Right atrium auricular region (tissue), 2 donors: ENCODE data around the gene TSC22D1. TPM values are rescaled to one million over a fixed set of nuclear protein-coding genes. Genes with fewer than 3 reads are reported as not detected.

ENCODE experiments used
- DNase-seq: peaks from one replicate; pipeline ENCODE4 v3.0.0-alpha.2; 2019; ENCODE audit warnings: low spot score
- H3K27ac ChIP-seq, 2 donors: fragments of 200-600 bp; sonication (generic); 1 replicate in 1 of 2; 2 replicates in 1 of 2; pipeline ENCODE4 v1.5.1; 2016 to 2019
- H3K27me3 ChIP-seq, 2 donors: fragments of 200-600 bp; sonication (generic); one replicate each; pipeline versions ENCODE4 v1.5.1 to v1.6.0; 2017 to 2019
- H3K36me3 ChIP-seq: fragments of 200-600 bp; sonication (generic); one replicate; pipeline ENCODE4 v1.5.1; 2016
- H3K4me1 ChIP-seq, 2 donors: fragments of 200-600 bp; sonication (generic); one replicate each; pipeline versions ENCODE4 v1.5.1 to v1.6.0; 2017 to 2019
- H3K4me3 ChIP-seq, 2 donors: fragments of 200-600 bp; sonication (generic); 1 replicate in 1 of 2; 2 replicates in 1 of 2; pipeline ENCODE4 v1.5.1; 2017 to 2019; ENCODE audit warnings: mild to moderate bottlenecking in 1 of 2, moderate library complexity in 1 of 2
- H3K9me3 ChIP-seq, 2 donors: fragments of 200-600 bp; sonication (generic); one replicate each; pipeline ENCODE4 v1.5.1; 2019
- CTCF ChIP-seq, 2 donors: fragments of 200-600 bp; sonication (generic); IDR thresholded peaks; one replicate each; pipeline ENCODE4 v1.5.1; 2019; ENCODE audit warnings: antibody characterized with exemption in 2 of 2
- total RNA-seq, 2 donors: library from RNA; depleted of rRNA; stranded (reverse); fragments of >200 nt; gene quantifications; one replicate each; pipeline ENCODE4 v1.1.0, GENCODE V29; 2016

Gene TSC22D1
- total RNA-seq, 2 donors from 2014 or later, result 110 to 159 TPM

- Histone ChIP-seq H3K9me3 (no peaks in the 10 kb centered on the region), H3K27me3 (no peaks in the 10 kb centered on the region), H3K4me1 (no peaks in the 10 kb centered on the region), H3K36me3 (no peaks in the 10 kb centered on the region), H3K4me3 (no peak overlapping the region), H3K27ac (no peak overlapping the region)
- no peak for TF ChIP-seq CTCF (IDR thresholded peaks at IDR 0.05)
- DNase-seq, result no peak
Measured at GRCh38 chr13:44555207-44555606, 20.9 kb downstream of the TSC22D1 start.

DNA sequence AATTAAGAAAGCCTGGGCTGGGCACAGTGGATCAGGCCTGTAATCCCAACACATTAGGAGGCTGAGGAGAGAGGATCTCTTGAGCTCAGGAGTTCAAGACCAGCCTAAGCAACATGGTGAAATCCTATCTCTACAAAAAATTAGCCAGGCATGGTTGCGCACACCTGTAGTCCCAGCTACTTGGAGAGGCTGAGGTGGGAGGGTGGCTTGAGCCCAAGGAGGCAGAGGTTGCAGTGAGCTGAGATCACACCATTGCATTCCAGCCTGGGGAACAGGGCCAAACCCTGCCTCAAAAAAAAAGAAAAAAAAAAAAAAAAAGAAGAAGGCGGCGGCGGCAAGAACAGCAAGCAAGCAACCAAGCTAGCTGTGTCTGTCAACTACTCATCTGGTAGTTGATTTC is 26.7 kb downstream of the TSC22D1 start:
- H3K4me1 ChIP-seq, result no peaks in the 10 kb centered on the region
- H3K27ac ChIP-seq, result no peak overlapping the region
- DNase-seq, result no peak
- no peak for TF ChIP-seq CTCF (IDR thresholded peaks at IDR 0.05)
- H3K27me3 ChIP-seq, result no peaks in the 10 kb centered on the region
- H3K4me3 ChIP-seq, result no peak overlapping the region
- H3K9me3 ChIP-seq, result no peaks in the 10 kb centered on the region
- H3K36me3 ChIP-seq, result no peaks in the 10 kb centered on the region

GRCh38 chr13:44546164-44546563 is 30.0 kb downstream of the TSC22D1 start:
- Histone ChIP-seq H3K27ac (no peak overlapping the region), H3K4me3 (no peak overlapping the region), H3K9me3 (no peaks in the 10 kb centered on the region), H3K36me3 (no peaks in the 10 kb centered on the region), H3K27me3 (no peaks in the 10 kb centered on the region), H3K4me1 (peaks cover 0 to 4% of the 10 kb centered on the region in 2 donors)
- no peak for DNase-seq
- no peak for TF ChIP-seq CTCF (IDR thresholded peaks at IDR 0.05)

- DNase-seq, result no peak
- Histone ChIP-seq H3K4me1 (peaks cover 0 to 4% of the 10 kb centered on the region in 2 donors), H3K9me3 (no peaks in the 10 kb centered on the region), H3K36me3 (peaks cover 9% of the 10 kb centered on the region), H3K27ac (no peak overlapping the region), H3K4me3 (no peak overlapping the region), H3K27me3 (no peaks in the 10 kb centered on the region)
- TF ChIP-seq CTCF (IDR thresholded peaks at IDR 0.05), result no peak
Measured at GRCh38 chr13:44543369-44543768, 32.8 kb downstream of the TSC22D1 start.

- H3K27me3 ChIP-seq, result no peaks in the 10 kb centered on the region
- peaks cover 11% of the 10 kb centered on the region for H3K36me3 ChIP-seq
- H3K9me3 ChIP-seq, result no peaks in the 10 kb centered on the region
- H3K4me3 ChIP-seq, result no peak overlapping the region
- no peak for DNase-seq
- H3K4me1 ChIP-seq, result peaks cover 0 to 4% of the 10 kb centered on the region in 2 donors
- TF ChIP-seq CTCF (IDR thresholded peaks at IDR 0.05), result no peak
- H3K27ac ChIP-seq, result no peak overlapping the region
Measured at GRCh38 chr13:44542361-44542760, 33.8 kb downstream of the TSC22D1 start.

DNA sequence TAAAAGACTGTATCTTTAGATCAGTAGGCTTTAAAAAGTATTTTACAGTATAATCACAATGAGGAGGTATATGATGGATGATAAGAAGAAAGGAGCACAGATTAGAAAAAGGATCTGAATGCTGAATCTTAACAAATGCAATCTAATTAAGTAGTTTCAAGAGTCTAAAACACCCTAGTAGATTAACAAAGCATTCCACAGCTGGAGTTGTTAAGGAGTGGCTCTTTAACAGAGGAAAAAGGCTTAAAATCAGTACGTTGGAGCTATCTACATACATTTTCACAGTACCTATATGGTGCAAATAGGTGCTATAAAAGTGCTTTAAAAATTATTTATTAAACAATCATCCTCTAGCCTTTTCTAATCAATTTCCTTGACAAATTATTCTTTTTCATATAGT is 34.5 kb downstream of the TSC22D1 start:
- Histone ChIP-seq H3K9me3 (no peaks in the 10 kb centered on the region), H3K36me3 (peaks cover 11% of the 10 kb centered on the region), H3K27ac (no peak overlapping the region), H3K4me3 (no peak overlapping the region), H3K4me1 (peaks cover 0 to 4% of the 10 kb centered on the region in 2 donors), H3K27me3 (no peaks in the 10 kb centered on the region)
- no peak for TF ChIP-seq CTCF (IDR thresholded peaks at IDR 0.05)
- DNase-seq, result no peak
